ENCODE measurements around the gene GPR142.

The GPR142 gene

GRCh38 chr17:74383141-74383540, 15.8 kb downstream of the GPR142 start:
- no peak overlapping the region for H3K4me3 ChIP-seq (ENCODE audit: low read depth, low read length)
- no peak for DNase-seq (ENCODE audit: low read depth, low spot score)
- no peak for TF ChIP-seq CTCF (IDR thresholded peaks at IDR 0.05; ENCODE audit: low read depth, low read length)
- in situ Hi-C loops (cut with HindIII; ENCODE audit: low sequenced_read_pairs), result no loop called here

GRCh38 chr17:74385201-74385600, 17.9 kb downstream of the GPR142 start:
- in situ Hi-C loops (cut with HindIII; ENCODE audit: low sequenced_read_pairs), result no loop called here
- no peak for TF ChIP-seq CTCF (IDR thresholded peaks at IDR 0.05; ENCODE audit: low read depth, low read length)
- no peak overlapping the region for H3K4me3 ChIP-seq (ENCODE audit: low read depth, low read length)
- no peak for DNase-seq (ENCODE audit: low read depth, low spot score)

- no peak overlapping the region for H3K4me3 ChIP-seq (ENCODE audit: low read depth, low read length)
- DNase-seq (ENCODE audit: low read depth, low spot score), result no peak
- TF ChIP-seq CTCF (IDR thresholded peaks at IDR 0.05; ENCODE audit: low read depth, low read length), result no peak
- in situ Hi-C loops (cut with HindIII; ENCODE audit: low sequenced_read_pairs), result no loop called here
Observed at GRCh38 chr17:74386386-74386785, 19.1 kb downstream of the GPR142 start.

- DNase-seq (ENCODE audit: low read depth, low spot score), result no peak
- in situ Hi-C loops (cut with HindIII; ENCODE audit: low sequenced_read_pairs), result no loop called here
- no peak for TF ChIP-seq CTCF (IDR thresholded peaks at IDR 0.05; ENCODE audit: low read depth, low read length)
- H3K4me3 ChIP-seq (ENCODE audit: low read depth, low read length), result no peak overlapping the region
Observed at GRCh38 chr17:74387365-74388218, 20.3 kb downstream of the GPR142 start.

- in situ Hi-C loops (cut with HindIII; ENCODE audit: low sequenced_read_pairs), result no loop called here
- no peak overlapping the region for H3K4me3 ChIP-seq (ENCODE audit: low read depth, low read length)
- no peak for DNase-seq (ENCODE audit: low read depth, low spot score)
- TF ChIP-seq CTCF (IDR thresholded peaks at IDR 0.05; ENCODE audit: low read depth, low read length), result no peak
Observed at GRCh38 chr17:74389084-74389753, 21.9 kb downstream of the GPR142 start.

GRCh38 chr17:74389937-74390679, 22.8 kb downstream of the GPR142 start:
- DNase-seq (ENCODE audit: low read depth, low spot score), result no peak
- TF ChIP-seq CTCF (IDR thresholded peaks at IDR 0.05; ENCODE audit: low read depth, low read length), result no peak
- H3K4me3 ChIP-seq (ENCODE audit: low read depth, low read length), result no peak overlapping the region
- in situ Hi-C loops (cut with HindIII; ENCODE audit: low sequenced_read_pairs), result no loop called here

Measured in astrocyte of the spinal cord (primary cell).